Stimulated activated CD8-positive, alpha-beta memory T cell treated with anti-CD3 and anti-CD28 coated beads, Interleukin-7, amount 100 ng/mL, for 4 hours (primary cell): ENCODE data around the gene SMG1.
"Not testable (repeated sequence)": the region's sequence is repeated elsewhere in the genome, so short reads cannot be mapped to it uniquely, and the experiment has no call there.

ENCODE experiments used
- DNase-seq, 2 donors: peaks; one replicate each; pipeline ENCODE4 v3.0.0-alpha.2; 2020; ENCODE audit warnings: low read depth in 2 of 2

The SMG1 gene

DNA sequence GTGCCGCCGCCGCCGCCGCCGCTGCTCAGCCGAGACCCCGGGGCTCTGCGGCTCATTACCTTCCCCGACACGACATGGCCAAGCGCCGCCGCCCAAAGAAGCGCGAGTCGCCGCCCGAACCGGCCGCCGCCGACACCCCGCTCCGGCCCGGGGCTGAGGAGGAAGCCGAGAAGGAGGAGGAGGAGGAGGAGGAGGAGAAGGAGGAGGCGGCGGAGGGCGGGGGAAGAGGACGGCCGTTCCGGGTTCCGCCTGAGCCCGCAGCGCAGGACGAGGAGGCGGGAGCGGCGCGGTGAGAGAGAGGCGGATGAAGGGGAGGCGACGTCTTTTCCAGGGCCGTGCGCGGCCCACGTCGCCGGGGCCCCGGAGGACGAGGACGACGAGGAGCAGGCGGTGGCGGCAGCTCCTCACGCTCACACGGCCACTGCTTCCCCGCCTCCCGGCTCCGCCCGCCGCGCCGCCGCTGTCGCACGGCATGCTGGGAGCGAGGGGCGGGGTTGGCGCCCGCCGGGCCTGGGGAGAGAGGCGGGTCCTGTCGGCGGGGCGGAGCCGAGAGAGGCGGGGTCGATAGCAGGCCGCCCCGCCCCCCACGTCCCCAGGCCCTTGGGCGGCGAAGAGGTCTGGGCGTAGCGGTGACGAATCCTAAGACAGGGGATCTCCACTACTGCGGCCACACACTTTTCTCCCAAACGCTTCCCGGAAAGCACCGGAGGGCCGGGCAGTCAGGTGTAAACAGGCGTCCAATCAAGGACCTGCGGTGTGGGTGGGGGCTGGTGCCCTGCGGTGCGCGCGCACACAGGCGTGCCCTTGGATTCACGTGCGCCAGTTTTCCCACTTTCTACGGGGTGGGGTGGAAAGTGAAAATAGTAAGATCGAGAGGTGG lies at the start of gene SMG1:
Gene SMG1, minus strand, starts transcription at position 423 of the 880 bp plus-strand sequence. Its CDS starts 367 bp downstream, at position 56.
- peak; percentile 90 to 91 for DNase-seq

- DNase-seq: no peak
Measured at GRCh38 chr16:18975109-18975508, 48.9 kb upstream of the SMG1 start.

GRCh38 chr16:18969855-18970240 lies 43.6 kb upstream of the SMG1 start:
- no peak for DNase-seq

GRCh38 chr16:18969050-18969854 lies 43.0 kb upstream of the SMG1 start:
- peak; percentile 58 to 62 for DNase-seq

DNA sequence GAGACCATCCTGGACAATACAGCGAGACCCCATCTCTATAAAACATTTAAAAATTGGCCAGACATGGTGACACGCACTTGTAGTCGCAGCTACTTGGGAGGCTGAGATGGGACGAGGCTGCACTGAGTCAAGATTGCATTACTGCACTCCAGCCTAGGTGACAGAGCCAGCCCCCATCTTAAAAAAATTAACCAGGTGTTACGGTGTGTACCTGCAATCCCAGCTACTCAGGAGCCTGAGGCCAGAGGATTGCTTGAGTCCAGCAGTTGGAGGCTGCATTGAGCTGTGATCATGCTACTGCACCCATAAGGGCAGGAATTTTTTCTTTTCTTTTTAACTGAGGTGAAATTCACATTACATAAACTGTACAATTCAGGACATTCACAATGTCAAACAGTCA lies 40.6 kb upstream of the SMG1 start:
- DNase-seq: no peak

- no peak for DNase-seq
Measured at GRCh38 chr16:18965555-18965954, 39.3 kb upstream of the SMG1 start.

GRCh38 chr16:18959031-18959505 lies 32.9 kb upstream of the SMG1 start:
- DNase-seq: no peak

DNA sequence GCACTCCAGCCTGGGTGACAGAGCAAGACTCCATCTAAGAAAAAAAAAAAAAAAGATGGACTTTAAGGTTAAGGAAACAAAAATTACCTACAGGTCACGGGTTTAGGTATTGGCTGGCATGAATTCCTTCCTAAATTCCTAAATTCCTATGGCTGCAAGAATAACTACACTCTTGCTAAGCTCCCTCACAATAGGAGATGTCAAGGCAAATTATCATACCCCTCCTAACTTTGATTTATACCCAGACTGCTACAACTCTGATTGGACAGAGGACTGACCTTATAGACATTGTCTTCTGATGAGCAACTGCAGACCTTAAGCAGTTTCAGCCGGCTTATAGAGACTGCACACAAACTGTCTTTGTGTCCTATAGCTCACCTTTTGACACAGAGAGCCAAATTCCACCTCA lies 32.4 kb upstream of the SMG1 start:
- DNase-seq: no peak

DNA sequence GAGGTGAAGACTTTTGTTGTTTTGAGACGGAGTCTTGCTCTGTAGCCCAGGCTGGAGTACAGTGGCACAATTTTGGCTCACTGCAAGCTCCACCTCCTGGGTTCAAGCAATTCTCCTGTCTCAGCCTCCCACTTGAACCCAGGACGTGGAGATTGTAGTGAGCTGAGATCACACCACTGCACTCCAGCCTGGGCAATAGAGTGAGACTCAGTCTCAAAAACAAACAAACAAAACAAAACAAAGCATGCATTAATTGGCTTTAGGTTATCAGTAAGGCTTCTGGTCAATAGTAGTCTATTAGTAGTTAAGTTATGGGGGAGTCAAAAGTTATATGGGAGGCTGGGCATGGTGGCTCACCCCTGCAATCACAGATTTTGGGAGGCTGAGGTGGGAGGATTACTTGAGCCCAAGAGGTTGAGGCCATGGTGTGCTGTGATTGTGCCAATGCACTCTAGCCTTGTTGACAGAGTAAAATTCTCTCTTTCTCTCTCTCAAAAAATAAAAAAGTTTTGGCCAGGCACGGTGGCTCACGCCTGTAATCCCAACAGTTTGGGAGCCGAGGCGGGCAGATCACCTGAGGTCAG lies 30.5 kb upstream of the SMG1 start:
- DNase-seq: not testable (repeated sequence)

DNA sequence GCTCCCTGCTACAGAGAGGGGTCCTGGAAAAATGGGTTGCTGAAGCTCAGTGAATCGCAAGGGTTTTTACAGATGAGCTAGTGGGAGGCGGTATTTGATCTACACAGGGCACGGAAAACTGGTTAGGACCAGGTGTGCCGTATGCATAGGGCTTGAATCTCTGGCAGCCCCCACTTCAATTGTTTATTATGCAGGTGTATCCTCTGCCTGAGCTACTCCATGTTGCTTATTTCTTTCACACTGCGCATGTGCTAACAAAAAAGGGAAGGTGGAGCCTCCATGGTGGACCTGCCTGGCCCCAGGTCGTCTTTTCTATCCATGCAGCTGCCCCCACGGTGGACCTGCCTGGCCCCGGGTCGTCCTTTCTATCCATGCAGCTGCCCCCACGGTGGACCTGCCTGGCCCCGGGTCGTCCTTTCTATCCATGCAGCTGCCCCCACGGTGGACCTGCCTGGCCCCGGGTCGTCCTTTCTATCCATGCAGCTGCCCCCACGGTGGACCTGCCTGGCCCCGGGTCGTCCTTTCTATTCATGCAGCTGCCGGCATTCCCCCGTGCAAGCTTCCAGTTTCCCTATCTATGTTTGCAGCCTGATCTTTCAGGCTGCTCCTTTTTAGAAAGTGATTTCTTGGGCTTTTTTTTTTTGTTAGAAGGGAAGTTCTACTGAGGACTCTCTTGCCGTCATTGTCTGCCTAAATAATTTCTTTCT lies 29.8 kb upstream of the SMG1 start:
- not testable (repeated sequence) for DNase-seq

DNA sequence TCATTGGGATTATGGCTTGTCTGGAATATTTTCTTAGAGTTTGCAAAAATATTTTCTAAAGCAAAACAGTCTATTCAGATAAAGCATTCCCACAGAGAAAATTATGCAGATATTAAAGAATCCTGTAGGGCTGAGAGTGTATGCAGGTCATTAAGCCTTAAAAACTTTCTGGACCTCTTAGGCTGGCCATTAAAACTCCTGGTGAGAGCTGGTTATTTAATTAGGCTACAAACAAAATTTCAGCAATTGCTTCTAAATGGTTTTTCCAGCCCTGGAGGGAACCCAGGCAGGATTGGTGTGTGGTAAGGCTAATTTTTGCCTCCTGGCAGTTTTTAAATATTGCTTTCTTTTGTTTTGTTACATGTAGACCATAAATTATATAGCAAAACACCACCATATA lies 27.3 kb upstream of the SMG1 start:
- DNase-seq: no peak

GRCh38 chr16:18950469-18951185 lies 24.4 kb upstream of the SMG1 start:
- DNase-seq: no peak

DNA sequence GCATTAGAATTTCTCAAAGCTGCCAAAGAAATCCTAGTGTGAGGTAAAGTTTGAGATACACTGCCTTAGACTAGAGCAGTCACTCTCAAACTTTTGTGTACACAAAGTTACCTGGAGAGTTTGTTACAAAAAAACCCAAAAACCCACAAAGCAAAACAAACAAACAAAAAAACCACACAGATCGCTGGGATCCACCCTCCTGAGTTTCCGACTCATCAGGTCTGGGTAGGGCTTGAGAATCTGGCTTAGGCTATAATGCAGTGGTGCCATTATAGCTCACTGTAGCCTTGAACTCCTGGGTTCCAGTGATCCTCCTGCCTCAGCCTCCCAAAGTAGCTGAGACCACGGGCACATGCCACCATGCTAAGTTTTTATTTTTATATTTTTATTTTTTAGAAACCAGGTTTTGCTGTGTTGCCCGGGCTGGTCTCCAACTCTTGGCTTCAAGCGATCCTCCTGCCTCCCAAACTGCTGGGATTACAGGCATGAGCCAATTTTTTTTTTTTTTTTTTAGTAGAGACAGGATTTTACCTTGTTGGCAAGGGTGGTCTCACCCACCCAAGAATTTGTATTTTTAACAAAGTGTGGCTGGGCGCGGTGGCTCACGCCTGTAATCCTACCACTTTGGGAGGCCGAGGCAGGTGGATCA lies 22.3 kb upstream of the SMG1 start:
- no peak for DNase-seq

DNA sequence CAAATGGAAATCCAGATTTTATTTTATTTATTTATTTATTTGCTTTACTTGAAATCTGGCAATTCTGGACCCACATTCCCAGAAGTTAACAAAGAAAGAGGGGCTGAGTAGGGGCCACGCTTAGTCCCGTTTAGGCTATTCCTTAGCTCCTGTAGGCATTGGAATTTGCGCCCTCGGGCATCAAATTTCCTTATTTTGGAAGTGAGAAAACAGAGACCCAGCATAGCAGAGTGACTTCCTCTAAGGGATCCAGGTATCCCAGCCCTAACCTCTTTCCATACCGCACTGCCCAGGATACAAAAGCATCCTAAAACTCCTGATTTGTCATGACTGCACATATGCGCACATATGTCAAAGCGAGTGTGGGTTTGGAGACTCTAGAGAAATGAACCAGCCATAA lies 19.0 kb upstream of the SMG1 start:
- no peak for DNase-seq

- no peak for DNase-seq
Measured at GRCh38 chr16:18943414-18943813, 17.2 kb upstream of the SMG1 start.

- DNase-seq: no peak
Measured at GRCh38 chr16:18942061-18942460, 15.9 kb upstream of the SMG1 start.

DNA sequence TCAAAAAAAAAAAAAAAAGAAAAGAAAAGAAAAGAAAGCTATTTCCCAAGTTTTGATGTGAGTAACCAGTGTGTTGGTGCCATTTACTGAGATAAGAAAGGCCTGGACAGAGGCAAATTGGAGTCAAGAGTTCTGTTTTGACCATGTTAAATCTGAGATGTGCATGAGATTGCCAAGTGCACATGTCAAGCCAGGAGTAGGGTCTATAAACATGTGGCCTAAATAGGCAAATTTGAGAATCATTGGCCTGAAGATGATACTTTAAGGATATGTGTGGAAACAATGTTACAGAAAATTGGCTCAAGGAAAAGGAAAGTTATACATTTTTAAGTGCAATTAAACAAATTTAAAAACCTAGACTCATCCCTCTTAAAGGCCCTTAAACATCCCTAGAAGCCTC lies 15.3 kb upstream of the SMG1 start:
- no peak for DNase-seq

- no peak for DNase-seq
Measured at GRCh38 chr16:18938986-18939385, 12.8 kb upstream of the SMG1 start.

DNA sequence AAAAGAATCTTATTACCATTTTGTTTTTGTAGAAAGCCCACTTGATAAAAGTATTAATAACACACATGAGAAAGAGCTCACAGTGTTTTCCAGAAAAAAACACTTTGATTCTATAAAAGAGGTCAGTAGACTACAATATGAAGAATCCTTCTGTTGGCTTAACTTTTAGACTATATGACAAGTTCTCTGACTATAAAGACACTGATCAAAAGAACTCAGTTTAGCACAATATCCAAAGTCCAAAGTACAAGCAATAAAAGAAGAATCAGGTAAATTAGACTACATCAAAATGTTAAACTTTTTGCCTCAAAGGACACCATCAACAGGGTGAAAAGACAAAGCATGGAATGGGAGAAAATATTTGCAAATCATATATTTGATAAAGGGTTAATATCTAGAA lies 11.2 kb upstream of the SMG1 start:
- no peak for DNase-seq

DNA sequence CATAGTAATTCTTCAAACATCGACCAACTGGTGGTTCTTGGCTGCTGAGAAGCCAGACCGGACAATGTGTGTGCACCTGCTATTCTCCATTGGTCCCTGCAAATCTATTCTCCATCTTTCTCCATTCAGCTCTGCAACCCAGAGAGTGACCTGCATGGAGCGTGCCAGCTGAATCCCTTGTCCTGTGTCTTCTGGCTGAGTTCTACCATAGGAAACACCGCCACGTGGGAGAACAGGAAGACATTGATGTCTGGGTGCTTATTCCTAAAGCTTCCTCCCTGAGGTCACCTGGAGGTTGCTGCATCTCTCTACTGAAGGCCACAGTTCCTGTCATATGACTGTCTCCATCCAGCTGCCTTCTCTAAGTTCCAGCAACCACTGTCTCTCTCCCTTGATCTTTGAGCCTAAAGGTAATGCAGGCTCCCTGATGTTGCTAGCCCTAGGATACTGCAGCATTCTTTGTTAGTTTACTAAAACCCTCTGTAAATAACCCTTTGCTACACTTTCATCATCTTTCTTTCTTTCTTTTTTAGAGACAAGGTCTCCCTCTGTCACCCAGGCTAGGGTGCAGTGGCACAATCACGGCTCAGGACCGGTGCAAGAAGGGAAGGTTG lies 10.6 kb upstream of the SMG1 start:
- DNase-seq: no peak
